MCF 10A (cell line): Measurements from ENCODE around the gene CFD. TPM values are rescaled to one million over a fixed set of nuclear protein-coding genes. Genes with fewer than 3 reads are reported as not detected.

Experiments used
- BruUV-seq: library from RNA; stranded (reverse); fragments of 400-500 nt; replicated peaks from 2 replicates; lab custom pipeline; 2021; lab: Mats Ljungman, UMichigan
- CTCF ChIA-PET: fragments of 300-600 bp; sonication (Branson Sonifier 250); formaldehyde crosslinking; extraction: SDS; loops from one replicate; lab custom pipeline; 2021; ENCODE audit warnings: antibody characterized with exemption, inconsistent platforms; lab: Yijun Ruan, JAX
- POLR2A ChIA-PET: fragments of 300-600, 350-650 bp; sonication (Branson Sonifier 250); formaldehyde crosslinking; extraction: SDS; loops from one replicate; lab custom pipeline; 2020; ENCODE audit warnings: antibody characterized with exemption, inconsistent platforms; lab: Yijun Ruan, JAX
- DNase-seq: peaks from one replicate; pipeline ENCODE4 v3.0.0-alpha.2; 2018; ENCODE audit not compliant: unreplicated experiment
- H3K27ac Mint-ChIP-seq: one replicate; pipeline ENCODE4 v1.8.0; 2022; ENCODE audit warnings: mild to moderate bottlenecking, low read depth, mixed read lengths; ENCODE audit not compliant: unreplicated experiment
- H3K27me3 Mint-ChIP-seq: one replicate; pipeline ENCODE4 v1.8.0; 2022; ENCODE audit warnings: mixed read lengths; ENCODE audit not compliant: insufficient read depth, unreplicated experiment
- H3K36me3 Mint-ChIP-seq: one replicate; pipeline ENCODE4 v1.8.0; 2022; ENCODE audit warnings: mild to moderate bottlenecking, moderate library complexity, mixed read lengths; ENCODE audit not compliant: insufficient read depth, unreplicated experiment
- H3K4me1 Mint-ChIP-seq: one replicate; pipeline ENCODE4 v1.8.0; 2022; ENCODE audit warnings: mixed read lengths; ENCODE audit not compliant: insufficient read depth, unreplicated experiment
- H3K4me3 Mint-ChIP-seq: one replicate; pipeline ENCODE4 v1.8.0; 2022; ENCODE audit warnings: mild to moderate bottlenecking, moderate library complexity, mixed read lengths; ENCODE audit not compliant: unreplicated experiment
- H3K9me3 Mint-ChIP-seq: one replicate; pipeline ENCODE4 v1.8.0; 2022; ENCODE audit warnings: mixed read lengths; ENCODE audit not compliant: unreplicated experiment
- intact Hi-C: fragments of 100-400 bp; cut with micrococcal nuclease; formaldehyde crosslinking; loops from 2 replicates; pipeline ENCODE4 v1.14.1; 2022
- total RNA-seq: library from RNA; stranded (reverse); gene quantifications from 2 replicates; pipeline ENCODE4 v1.2.3, GENCODE V29; 2022
- TF ChIP-seq, protein P1 (sequence below): fragments of 200-600 bp; IDR thresholded peaks from one replicate; pipeline ENCODE4 v1.8.0; 2022; ENCODE audit warnings: antibody characterized with exemption, mild to moderate bottlenecking; ENCODE audit not compliant: unreplicated experiment

Gene CFD
- total RNA-seq, 1 experiment from 2014 or later: 1.1 TPM

DNA sequence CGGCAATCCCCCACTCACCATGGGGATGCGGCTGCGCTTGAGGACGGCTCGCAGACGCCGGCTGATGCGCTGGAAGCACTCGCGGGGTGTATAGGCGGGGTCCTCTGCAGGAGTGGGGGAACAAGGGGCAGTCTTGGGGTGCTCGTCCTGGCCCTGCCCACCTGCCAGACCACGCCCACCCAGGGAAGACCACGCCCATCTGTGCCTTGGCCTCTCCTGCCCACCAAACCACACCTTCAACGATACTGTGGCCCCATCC lies 40.5 kb downstream of the CFD start:
- ChIA-PET POLR2A (no interaction called here), CTCF (interaction anchor here (0.5 kb wide), 1 partner anchor 91 kb away, joined by 3 read pairs; no protein-coding TSS in a partner anchor)

DNA sequence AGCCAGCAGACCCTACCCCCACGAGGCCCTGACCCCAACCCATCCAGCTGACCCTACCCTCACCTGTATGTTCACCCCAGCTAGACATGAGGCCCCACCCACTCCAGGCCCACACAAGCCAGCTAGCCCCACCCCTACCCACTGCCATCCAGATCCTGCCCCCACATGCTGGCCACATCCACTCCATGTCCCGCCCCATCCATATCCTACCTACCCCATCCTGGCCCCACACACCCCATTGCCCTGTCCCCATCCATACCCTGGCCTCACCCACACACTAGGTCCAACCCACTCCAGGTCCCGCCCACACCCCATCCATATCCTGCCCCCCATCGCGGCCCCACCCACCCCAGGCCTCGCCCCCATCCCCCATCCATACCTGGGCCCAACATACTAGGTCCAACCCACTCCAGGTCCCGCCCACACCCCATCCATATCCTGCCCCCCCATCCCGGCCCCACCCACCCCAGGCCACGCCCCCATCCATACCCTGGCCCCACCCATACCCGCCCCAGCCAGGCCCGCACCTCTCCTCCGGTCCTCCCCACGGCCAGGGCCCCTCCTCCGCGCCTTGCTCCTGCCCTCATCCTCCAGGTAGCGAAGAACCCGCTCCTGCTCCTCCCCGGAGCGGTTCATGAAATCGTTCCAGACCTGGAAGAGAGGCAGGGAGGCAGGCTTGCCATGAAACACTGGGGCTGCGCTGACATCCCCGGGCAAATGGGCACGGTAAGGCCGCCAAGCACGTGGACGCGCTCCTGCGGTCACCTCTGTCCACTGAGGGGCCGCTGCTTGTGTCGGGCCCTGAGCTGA lies 41.0 kb downstream of the CFD start:
- peaks cover 32% of the 10 kb centered on the region for H3K36me3 Mint-ChIP-seq
- no TSS peak for BruUV-seq
- H3K4me3 Mint-ChIP-seq: no peak overlapping the region
- DNase-seq: peak; percentile 31
- no peak overlapping the region for H3K27ac Mint-ChIP-seq
- no peaks in the 10 kb centered on the region for H3K4me1 Mint-ChIP-seq
- no peaks in the 10 kb centered on the region for H3K27me3 Mint-ChIP-seq
- ChIA-PET CTCF (interaction anchor here (0.5 kb wide), 1 partner anchor 91 kb away, joined by 3 read pairs; no protein-coding TSS in a partner anchor), POLR2A (interaction anchor here (0.7 kb wide), 1 partner anchor 10 kb away, joined by 3 read pairs; no protein-coding TSS in a partner anchor)
- H3K9me3 Mint-ChIP-seq: no peaks in the 10 kb centered on the region
- TF ChIP-seq, protein P1, sequence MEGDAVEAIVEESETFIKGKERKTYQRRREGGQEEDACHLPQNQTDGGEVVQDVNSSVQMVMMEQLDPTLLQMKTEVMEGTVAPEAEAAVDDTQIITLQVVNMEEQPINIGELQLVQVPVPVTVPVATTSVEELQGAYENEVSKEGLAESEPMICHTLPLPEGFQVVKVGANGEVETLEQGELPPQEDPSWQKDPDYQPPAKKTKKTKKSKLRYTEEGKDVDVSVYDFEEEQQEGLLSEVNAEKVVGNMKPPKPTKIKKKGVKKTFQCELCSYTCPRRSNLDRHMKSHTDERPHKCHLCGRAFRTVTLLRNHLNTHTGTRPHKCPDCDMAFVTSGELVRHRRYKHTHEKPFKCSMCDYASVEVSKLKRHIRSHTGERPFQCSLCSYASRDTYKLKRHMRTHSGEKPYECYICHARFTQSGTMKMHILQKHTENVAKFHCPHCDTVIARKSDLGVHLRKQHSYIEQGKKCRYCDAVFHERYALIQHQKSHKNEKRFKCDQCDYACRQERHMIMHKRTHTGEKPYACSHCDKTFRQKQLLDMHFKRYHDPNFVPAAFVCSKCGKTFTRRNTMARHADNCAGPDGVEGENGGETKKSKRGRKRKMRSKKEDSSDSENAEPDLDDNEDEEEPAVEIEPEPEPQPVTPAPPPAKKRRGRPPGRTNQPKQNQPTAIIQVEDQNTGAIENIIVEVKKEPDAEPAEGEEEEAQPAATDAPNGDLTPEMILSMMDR: no peak
- intact Hi-C loops: no loop called here

More for the DNA sequence above, 40.5 kb downstream of the CFD start:
- H3K27me3 Mint-ChIP-seq: no peaks in the 10 kb centered on the region
- H3K4me3 Mint-ChIP-seq: no peak overlapping the region
- no peaks in the 10 kb centered on the region for H3K9me3 Mint-ChIP-seq
- TF ChIP-seq, protein P1: no peak
- peaks cover 27% of the 10 kb centered on the region for H3K36me3 Mint-ChIP-seq
- intact Hi-C loops: no loop called here
- H3K27ac Mint-ChIP-seq: no peak overlapping the region
- H3K4me1 Mint-ChIP-seq: no peaks in the 10 kb centered on the region
- no peak for DNase-seq
- BruUV-seq: no TSS peak

DNA sequence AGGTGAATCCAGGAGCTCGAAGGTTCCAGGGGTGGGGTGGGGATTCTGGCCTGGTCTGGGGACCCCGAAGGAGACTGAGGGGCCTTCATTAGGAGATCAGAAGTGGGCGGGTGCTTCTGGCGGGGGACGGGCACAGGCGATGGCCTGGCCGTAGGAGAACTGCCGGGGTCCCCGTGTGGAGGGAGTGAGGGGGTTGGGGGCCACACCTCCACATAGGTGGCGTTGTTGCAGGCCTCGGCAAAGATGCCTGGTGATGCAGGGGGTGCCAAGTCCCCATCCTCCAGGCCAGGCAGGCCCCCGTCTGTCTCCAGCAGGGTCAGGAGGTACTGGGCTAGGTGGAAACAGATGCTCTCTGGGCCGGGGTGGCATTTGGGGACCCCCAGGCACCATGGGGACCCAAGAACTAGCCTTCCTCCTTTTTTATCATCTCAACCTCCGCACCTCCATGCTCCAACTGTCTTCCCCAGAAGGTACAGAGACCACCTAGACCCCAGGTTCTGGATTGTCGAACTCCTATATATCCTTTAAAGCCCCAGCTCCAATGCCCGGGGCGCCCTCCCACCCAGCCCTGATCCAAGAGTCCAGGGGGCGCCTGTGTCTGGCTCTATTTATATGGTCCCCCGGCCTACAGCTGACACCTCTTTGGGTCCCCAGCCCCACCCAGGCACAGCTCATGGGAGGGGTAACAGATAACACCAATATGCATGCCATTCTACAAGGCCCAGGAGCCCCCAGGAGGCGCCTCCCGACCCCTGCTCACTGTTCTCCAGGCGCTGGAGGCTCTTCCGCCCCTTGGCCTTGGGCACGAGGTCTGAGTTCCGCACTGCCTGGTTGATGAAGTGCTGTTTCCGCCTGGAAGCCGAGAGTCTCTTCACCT lies 42.0 kb downstream of the CFD start:
- intact Hi-C loops: no loop called here
- TF ChIP-seq, protein P1: no peak
- Mint-ChIP-seq H3K27me3 (no peaks in the 10 kb centered on the region), H3K4me1 (no peaks in the 10 kb centered on the region), H3K9me3 (no peaks in the 10 kb centered on the region), H3K4me3 (no peak overlapping the region), H3K27ac (no peak overlapping the region), H3K36me3 (peaks cover 36% of the 10 kb centered on the region)
- CTCF ChIA-PET: no interaction called here
- no peak for DNase-seq
- POLR2A ChIA-PET: interaction anchor here (0.6 to 1.5 kb wide), 3 partner anchors 8 to 269 kb away, joined by 3 to 5 read pairs (median 3); partner anchors contain the start of genes MED16 and RNU6-9
- BruUV-seq: no TSS peak

DNA sequence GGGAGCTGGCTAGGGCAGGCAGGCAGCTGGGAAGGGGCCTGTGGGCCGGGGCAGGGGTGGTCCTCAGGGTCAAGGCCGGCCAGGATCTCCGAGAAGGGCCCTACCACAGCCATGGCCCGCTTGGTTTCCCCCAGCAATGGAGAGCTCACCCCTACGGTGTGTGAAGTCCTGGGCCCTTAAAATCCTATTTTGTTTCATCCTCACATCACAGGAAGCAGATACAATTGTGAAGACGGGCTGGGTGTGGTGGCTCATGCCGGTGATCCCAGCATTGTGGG lies 42.6 kb downstream of the CFD start:
- no TSS peak for BruUV-seq
- Mint-ChIP-seq H3K4me3 (no peak overlapping the region), H3K9me3 (no peaks in the 10 kb centered on the region), H3K27ac (no peak overlapping the region), H3K27me3 (no peaks in the 10 kb centered on the region), H3K36me3 (peaks cover 32% of the 10 kb centered on the region), H3K4me1 (no peaks in the 10 kb centered on the region)
- intact Hi-C loops: no loop called here
- ChIA-PET POLR2A (interaction anchor here (0.6 to 1.5 kb wide), 2 partner anchors 9 to 270 kb away, joined by 3 to 5 read pairs; partner anchors contain the start of genes MED16 and RNU6-9), CTCF (no interaction called here)
- TF ChIP-seq, protein P1: no peak
- no peak for DNase-seq
